Activated T-cell treated with anti-CD3 and anti-CD28 coated beads for 4 hours (primary cell): Measurements from ENCODE around the gene TOP2B.

Source experiments
- DNase-seq: peaks from one replicate; pipeline ENCODE4 v3.0.0-alpha.2; 2020

Gene TOP2B, protein sequence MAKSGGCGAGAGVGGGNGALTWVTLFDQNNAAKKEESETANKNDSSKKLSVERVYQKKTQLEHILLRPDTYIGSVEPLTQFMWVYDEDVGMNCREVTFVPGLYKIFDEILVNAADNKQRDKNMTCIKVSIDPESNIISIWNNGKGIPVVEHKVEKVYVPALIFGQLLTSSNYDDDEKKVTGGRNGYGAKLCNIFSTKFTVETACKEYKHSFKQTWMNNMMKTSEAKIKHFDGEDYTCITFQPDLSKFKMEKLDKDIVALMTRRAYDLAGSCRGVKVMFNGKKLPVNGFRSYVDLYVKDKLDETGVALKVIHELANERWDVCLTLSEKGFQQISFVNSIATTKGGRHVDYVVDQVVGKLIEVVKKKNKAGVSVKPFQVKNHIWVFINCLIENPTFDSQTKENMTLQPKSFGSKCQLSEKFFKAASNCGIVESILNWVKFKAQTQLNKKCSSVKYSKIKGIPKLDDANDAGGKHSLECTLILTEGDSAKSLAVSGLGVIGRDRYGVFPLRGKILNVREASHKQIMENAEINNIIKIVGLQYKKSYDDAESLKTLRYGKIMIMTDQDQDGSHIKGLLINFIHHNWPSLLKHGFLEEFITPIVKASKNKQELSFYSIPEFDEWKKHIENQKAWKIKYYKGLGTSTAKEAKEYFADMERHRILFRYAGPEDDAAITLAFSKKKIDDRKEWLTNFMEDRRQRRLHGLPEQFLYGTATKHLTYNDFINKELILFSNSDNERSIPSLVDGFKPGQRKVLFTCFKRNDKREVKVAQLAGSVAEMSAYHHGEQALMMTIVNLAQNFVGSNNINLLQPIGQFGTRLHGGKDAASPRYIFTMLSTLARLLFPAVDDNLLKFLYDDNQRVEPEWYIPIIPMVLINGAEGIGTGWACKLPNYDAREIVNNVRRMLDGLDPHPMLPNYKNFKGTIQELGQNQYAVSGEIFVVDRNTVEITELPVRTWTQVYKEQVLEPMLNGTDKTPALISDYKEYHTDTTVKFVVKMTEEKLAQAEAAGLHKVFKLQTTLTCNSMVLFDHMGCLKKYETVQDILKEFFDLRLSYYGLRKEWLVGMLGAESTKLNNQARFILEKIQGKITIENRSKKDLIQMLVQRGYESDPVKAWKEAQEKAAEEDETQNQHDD (N-terminal part only)

DNA sequence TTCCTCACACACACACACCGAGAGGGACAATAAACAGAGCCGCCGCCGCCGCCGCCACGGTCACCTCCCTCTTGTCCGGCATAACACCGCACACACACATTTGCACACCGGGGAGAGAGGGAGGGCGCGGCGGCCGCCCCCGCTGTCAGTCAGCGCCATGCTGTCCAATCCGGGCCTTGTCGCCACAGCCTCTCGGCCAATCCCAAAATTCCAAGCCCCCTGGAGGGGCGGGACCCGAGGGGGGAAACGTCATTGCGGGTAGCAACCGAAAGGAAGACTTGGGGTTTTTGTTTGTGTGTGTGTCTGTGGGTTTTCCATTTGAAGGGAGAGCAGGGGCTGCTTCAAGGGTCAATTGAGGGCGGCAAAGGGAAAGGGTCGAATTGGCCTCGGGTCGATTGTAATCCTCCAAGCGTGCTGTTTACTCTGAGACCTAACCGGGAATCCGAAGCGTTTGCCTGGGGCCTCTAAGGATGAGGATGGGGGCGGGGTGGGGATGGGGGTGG lies at the start of gene TOP2B:
TSS of gene TOP2B (minus strand) at position 96 of the 503 bp plus-strand sequence. CDS start 610 bp downstream, outside the sequence.
- peak; percentile 94 for DNase-seq

DNA sequence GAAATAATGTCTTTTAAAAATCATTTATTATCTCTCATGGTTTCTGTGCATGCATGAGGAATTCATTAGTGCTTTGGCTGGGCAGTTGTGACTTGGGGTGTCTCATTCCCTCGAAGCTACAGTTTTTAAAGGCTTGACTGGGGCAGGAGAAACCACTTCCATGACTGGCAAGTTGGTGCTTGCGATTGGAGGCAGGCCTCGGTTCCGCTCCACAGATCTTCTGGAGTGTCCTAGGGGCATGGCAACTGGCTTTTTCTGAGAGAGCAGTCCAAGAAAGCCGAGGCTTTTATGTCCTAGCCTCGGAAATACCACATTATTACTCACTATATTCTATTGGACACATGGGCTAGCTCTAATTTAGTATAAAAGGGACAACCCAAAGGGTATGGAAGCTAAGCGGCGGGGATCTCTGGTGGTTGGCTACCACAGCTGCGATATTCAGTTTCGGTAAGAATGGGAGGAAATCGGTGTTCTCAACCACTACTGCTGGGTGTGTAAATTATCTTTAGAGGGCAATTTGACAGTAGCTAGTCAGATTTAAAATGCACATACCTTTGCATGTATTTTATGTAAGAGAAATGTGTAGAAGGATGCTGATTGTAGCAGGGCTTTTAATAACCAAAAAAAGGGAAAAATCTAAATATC lies 48.8 kb upstream of the TOP2B start:
- no peak for DNase-seq

DNA sequence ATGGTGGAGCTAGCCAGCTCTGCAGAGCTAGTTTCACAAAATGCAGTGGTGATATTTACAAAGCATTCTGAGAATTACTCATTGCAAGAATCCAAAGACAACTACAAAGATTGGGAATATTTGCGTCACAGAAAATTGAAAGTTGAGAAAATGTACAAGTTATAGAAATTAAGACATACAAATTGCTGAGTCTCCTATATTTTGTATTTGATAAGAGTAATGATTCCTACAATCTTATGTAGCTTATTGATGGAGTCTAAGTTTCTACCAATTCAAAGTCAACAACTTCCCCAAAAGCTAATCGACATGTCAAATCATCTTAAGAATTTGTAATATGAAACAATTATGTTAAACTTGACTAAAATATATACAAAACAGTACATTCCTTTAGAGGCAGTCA lies 46.4 kb upstream of the TOP2B start:
- no peak for DNase-seq

DNA sequence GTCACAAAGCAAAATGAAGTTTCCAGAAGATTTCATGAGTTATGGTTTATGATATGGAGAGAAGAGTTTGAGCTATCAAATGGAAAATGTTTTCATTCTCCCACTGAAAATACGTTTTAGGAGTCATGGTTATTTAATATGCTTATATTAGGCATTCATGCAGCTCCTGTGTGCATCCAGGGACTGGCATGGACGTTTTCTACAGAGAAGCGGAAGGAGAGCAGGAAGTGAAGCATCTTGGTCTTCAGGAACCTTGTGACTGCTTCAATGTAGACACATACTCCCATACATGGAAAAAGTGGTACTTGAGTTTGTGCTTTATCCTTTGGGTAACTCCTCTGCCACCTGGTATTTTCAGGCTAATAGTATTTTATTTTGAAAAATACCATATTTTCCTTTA lies 43.3 kb upstream of the TOP2B start:
- DNase-seq: no peak

DNA sequence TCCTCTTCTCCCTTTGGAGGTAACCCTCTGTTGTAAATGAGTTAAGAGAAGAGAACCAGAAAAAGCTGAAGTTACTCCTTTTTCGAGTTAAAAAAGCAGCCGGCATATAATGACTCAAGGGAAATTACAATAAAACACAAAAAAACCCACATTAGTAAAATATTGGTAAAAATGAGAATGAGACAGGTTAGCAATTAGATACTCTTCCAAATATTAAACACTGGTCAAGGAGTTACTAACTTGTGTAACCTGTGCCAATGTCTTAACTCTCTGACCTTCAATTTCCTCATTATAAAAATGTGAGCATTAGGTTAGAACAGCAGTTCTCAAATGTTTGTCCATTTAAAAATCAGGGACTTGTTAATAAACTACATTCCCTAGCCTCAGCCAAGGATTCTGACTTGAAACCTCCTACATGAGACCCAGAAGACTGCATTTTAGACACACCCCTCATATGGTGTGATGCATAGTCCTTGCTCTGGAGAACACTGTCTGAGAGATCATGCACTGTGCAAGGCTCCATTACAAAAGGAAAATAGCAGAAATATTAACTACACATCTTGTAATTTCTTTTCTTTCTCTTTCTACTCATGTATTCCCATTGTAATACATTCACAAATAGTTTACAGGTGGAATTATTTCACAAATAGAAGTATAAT lies 42.7 kb upstream of the TOP2B start:
- DNase-seq: no peak

DNA sequence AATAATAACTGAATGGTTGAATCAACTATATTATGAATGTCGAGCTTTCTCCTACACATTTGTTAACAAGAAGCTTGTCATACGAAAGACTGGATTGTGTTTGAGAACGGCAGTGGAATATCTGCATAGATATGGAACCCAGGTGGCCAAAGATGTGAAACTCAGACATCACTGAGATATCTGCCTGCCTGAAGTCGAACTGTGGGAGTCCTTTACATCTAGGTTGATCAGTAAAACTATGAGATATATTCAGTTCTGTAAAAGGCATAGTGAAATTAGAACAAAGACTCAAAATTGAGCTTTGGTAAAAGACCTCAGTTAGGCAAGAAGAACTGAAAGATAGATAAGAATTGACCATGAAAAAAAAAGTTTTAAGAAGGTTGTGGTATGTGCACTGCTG lies 41.5 kb upstream of the TOP2B start:
- no peak for DNase-seq

DNA sequence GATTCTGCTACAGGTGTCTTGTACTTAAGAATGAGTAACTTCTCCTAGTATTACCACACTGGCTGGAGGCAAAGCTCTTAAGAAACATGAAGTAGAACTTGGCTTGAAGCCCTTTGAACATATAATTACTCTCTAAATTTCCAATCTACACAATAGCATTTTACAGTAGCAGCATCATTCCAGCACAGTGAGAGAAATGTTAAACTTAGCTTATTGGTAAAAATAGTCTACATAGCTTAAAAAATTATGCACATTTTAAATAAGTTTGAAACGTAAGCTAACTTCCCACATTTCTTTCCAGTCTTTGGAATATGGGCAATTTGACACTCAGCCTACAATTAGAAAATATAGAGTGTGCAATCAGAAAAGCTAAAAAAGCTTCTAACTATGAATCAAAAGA lies 32.8 kb upstream of the TOP2B start:
- no peak for DNase-seq

DNA sequence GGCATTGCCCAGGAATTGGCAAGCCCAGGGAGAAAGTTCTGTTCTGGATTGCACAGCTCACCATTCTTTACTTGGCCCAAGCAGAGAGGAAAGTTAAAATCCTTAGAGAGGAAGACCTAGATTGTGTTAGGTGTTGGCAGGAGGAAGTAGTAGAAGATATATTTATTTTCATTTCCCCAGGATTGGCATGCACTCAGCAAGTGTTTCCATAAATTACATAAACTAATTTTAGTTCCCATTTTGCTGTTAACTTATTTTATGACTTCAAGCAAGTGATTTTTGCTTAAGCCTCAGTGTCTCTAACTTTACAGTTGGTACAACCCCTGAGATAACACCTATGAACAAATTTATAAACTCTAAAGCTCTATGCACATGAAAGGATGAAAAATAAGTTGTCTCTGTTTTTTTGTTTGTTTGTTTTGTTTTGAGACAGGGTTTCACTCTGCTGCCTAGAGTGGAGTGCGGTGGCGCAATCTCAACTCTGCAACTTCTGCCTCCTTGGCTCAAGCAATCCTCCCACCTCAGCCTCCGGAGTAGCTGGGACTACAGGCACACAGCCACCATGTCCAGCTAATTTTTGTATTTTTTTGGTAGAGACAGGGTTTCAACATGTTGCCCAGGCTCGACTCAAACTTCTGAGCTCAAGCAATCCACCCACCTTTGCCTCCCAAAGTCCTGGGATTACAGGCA lies 31.2 kb upstream of the TOP2B start:
- no peak for DNase-seq

DNA sequence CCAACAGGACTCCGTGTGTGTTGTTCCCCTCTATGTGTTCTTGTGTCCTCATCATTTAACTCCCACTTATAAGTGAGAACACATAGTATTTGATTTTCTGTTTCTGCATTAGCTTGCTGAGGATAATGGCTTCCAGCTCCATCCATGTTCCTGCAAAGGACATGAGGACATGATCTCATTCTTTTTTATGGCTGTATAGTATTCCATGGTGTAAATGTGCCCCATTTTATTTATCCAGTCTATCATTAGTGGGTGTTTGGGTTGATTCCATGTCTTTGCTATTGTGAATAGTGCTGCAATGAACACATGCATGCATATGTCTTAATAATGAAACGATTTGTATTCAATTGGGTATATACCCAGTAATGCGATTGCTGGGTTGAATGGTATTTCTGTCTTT lies 28.5 kb upstream of the TOP2B start:
- DNase-seq: no peak

DNA sequence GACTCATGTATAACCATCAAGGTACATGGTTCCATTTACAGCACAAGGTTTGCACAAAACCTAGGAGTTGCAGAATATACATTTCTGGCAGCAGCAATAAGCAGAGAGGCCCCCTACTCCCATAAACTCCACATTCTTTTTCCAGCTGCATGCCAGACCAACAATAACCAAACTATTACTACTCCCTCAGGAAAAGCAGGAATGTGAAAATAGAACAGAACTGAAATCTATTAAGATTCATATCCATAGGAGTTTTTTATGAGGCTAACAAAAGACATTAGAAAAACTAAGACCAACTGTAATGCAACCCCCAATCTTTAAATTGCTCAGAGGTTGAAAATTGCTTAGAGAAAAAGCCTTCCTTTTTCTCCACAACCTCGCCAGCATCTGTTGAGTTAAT lies 27.6 kb upstream of the TOP2B start:
- DNase-seq: no peak

DNA sequence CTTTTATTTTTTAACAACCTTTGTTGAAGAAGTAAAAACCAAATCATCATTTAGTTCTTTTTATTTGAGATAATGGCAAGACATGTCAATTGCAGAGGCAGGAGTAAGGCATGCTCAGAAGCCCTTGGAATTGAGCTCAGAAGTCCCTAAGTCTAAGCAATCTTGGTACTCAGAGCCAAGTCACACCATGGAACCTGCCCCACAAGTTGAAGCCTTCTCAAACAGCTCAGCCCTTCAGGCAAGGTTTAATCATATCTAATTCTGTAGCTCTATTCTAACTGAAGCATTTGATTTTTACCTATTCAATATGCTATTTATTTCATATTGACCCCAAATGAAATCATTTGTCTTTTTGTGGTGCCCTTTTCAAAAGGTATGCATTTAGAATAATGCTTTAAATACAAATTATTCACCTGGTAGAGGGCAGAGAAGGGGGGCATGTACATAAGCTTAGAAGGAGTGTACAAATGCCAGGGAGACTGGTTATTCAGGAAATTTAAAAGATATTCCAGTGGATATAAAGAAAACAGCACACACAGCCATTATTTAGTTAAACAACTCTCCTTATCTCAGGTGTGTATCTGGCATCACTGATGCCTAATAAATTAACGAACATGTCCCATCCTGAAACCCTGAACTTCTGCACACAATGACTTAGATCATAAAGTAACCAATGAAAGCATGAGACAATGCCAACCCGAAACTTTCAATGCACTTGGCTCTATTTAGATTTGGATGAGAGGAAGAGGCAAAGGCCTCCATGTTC lies 26.2 kb upstream of the TOP2B start:
- no peak for DNase-seq

DNA sequence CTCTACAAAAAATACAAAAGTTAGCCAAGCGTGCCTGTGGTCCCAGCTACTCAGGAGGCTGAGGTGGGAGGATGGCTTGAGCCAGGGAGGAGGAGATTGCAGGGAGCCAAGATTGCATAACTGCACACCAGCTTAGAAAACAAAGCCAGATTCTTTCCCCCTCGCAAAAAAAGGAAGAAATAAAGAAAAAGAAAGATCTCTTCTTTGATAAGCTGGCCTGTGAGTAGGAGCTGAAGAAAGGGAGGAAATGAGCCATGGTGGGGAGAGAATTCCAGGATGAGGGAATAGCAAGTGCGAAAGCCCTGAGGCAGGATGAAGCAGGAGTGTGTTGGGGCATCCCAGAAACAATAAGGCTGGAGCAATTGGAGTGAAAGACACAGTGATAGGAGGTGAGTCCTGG lies 24.5 kb upstream of the TOP2B start:
- no peak for DNase-seq

DNA sequence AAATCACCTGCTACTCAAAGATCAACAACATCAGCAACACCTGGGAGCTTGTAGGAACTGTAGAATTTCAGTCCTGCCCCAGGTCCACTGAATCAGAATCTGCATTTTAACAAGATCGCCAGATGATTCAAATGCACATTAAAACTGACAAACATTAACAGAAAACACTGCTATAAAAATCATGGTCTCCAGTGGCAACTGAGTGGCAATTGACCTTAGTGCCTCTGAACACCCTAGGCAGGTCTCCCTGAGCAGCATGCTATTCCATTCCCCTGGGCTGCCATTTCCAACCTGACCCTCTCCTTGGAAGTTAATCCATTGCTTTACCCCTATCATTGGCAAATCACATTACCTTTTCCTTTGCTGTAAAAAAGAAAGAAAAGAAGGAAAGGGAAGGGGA lies 23.0 kb upstream of the TOP2B start:
- no peak for DNase-seq

DNA sequence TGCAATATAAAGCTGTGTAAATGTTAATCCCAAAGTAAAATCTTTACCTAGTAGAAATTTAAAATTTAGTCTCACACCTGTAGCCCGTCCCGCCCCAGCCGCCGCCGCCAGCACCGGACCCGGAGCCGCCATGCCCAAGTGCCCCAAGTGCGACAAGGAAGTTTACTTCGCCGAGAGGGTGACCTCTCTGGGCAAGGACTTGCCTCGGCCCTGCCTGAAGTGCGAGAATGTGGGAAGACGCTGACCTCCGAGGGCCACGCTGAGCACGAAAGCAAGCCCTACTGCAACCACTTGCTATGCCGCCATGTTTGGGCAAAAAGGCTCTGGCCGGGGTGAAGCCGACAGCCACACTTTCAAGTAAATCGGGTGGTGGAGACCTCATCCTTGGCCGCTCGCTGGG lies 22.1 kb upstream of the TOP2B start:
- DNase-seq: no peak

DNA sequence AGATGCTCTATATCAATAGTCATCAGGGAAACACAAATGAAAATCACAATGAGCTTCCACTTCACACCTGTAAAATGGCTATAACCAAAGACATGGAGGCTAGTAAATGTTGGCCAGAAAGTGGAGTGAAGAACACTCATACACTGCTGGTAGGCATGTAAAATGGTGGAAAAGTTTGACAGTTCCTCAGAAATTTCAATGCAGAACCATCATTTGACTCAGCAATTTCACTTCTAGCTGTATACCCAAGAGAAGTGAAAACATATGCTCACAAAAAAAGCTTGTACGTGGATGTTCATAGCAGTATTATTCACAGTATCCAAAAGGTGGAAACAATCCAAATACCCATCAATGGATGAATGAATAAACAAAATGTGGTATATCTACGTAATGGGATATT lies 19.2 kb upstream of the TOP2B start:
- DNase-seq: no peak

DNA sequence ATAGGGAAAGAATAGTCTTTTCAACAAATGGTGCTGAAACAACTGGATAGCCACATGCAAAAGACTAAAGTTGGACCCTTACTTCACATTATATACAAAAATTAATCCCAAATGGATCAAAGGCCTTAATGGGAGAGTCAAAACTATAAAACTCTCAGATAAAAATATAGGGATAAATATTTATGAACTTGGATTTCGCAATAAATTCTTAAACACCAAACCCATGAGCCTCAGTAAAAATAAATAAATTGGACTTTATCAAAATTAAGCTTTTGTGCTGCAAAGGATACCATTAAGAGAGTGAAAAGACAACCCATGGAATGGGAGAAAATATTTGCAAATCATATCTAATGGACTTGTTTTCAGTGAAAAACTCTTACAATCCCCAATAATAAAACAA lies 18.7 kb upstream of the TOP2B start:
- DNase-seq: no peak

DNA sequence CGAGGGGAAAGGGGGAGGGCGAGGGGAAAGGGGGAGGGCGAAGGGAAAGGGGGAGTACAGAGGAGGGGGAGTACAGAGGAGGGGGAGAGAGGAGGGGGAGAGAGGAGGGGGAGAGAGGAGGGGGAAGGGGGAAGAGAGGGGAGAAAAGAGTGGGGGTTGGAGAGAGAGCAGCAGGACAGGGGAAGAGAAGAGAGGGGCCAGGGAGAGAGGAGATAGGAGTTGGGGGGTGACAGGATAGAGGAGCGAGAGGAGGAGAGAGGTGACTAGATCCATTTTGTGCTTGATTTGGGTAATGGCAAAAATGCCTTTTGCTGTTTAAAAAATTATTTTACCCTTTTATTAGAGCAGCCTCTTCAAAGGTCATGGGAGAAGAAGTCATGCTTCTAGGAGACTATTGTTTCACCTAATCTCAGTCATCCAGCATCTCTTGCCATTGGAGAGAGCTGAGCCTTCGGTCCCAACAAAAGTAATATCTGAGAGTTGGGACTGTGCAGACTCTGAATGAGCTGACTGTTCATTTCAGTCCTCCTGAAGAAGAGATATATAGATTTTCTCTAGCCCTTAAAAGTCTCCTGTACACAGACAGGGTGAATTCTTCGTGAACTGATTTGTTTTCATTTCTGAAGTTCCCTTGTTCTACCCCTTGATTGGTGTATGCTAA lies 15.1 kb upstream of the TOP2B start:
- no peak for DNase-seq

DNA sequence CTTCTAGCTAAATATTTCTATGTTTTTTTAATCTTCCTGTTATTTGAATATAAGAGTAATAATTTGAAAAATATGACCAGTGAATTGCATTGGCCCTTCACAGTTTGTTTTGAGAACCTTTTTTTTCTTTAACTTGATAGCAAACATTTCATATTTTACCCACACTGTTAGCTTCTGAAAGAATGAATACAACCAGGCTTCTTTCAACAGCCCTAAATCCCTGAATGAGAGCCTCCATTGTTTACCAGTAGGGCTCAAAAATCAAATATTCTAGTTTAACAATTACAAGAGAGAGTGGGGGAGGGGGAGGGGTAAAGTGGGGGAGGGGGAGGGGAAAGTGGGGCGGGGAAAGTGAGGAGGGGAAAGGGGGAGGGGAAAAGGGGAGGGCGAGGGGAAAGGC lies 14.5 kb upstream of the TOP2B start:
- no peak for DNase-seq

DNA sequence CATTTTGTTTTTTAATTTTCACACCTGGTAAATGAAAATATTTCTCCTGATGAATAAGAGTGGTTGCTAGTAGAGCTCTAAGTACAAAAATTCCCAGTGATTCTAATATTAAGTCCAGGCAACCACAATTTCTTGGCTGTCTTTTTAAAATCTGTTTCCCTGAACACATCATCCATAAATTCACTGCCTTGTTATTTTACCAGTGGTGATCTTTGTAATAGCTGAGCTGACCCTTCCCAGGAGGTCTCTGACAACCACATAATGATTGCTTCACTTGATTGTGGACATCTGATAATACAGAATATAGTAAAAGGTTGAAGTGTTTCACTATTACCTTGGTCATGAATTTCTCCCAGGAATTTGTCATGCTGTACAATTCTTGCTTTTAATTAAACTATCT lies 13.9 kb upstream of the TOP2B start:
- no peak for DNase-seq

DNA sequence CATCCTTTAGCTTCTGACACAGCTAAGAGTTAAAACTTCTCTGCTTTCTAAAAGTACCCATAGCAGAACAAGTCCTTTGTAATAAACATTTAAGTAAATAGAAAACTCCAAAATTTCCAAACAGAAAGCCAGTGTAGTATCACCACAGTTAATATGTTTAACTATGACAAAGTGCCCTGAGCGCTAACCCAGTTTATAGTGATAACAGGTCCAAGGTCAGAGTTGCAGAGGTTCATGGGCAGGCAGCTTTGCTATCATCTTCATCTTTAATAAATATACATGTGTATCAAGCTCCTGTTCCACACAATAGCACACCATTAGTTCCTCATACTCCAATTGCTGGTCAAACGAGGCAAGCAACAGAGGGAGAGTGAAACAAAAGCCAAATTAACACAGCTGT lies 12.4 kb upstream of the TOP2B start:
- no peak for DNase-seq
